ENCODE data around the gene ESRP2. TPM values are rescaled to one million over a fixed set of nuclear protein-coding genes. Genes with fewer than 3 reads are reported as not detected.

ESRP2 gene
- total RNA-seq, 1 donor from 2014 or later, result 5.4 TPM

DNA sequence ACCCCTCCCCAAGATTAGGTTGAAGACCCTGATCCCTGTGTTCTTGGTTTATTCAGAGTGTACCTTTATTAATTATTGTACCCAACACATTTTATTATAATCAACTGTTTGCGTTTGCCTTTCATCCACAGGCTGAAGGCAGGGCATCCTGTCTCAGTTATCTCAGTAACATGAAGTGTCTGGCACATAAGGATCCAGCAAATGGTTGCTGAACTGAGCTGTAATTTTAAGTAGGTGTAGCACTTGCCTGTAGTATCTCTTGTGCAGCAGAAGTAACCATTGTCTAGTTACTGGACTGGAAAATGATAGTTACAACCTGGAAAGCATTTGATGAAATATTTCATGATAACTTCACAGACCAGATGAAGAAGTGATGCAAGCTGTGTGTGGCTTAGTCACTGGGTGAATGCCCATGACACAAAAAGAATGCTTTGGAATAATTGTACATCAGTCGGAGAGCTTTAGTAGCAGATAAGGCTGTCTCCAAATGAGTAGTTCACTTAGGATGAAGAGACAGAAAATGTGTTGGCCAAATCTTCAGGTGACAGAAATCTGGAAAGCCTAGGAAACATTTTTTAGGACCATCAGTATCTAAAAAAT, 56.6 kb downstream of the ESRP2 start:
- no peak overlapping the region for H3K27ac ChIP-seq
- no peak overlapping the region for H3K4me2 ChIP-seq
- H3K36me3 ChIP-seq, result peaks cover 10% of the 10 kb centered on the region
- Mint-ChIP-seq H3K4me1 (no peaks in the 10 kb centered on the region), H3K27ac (no peak overlapping the region), H3K9me3 (no peaks in the 10 kb centered on the region), H3K4me3 (no peak overlapping the region), H3K27me3 (ENCODE audit: insufficient read depth, low read depth) (no peaks in the 10 kb centered on the region), H3K36me3 (peaks cover 32% of the 10 kb centered on the region)
- no peak overlapping the region for H3K4me3 ChIP-seq
- H3K27me3 ChIP-seq, result no peaks in the 10 kb centered on the region
- H3K9me3 ChIP-seq (ENCODE audit: low read depth), result no peaks in the 10 kb centered on the region
- H3K4me1 ChIP-seq, result no peaks in the 10 kb centered on the region
- no peaks in the 10 kb centered on the region for H4K20me1 ChIP-seq (ENCODE audit: low read depth)
- H3K79me2 ChIP-seq (ENCODE audit: low read depth), result no peaks in the 10 kb centered on the region
- no peak overlapping the region for H2AFZ ChIP-seq (replicated peaks)
- H3K9ac ChIP-seq, result no peak overlapping the region
- H3F3A ChIP-seq (ENCODE audit: low read depth), result no peaks in the 10 kb centered on the region
- DNase-seq (ENCODE audit: low spot score), result no peak
- TF ChIP-seq EZH2phosphoT487 (IDR thresholded peaks at IDR 0.05) (no peak), EZH2 (IDR thresholded peaks at IDR 0.05) (no peak)
- TF ChIP-seq, protein P1, sequence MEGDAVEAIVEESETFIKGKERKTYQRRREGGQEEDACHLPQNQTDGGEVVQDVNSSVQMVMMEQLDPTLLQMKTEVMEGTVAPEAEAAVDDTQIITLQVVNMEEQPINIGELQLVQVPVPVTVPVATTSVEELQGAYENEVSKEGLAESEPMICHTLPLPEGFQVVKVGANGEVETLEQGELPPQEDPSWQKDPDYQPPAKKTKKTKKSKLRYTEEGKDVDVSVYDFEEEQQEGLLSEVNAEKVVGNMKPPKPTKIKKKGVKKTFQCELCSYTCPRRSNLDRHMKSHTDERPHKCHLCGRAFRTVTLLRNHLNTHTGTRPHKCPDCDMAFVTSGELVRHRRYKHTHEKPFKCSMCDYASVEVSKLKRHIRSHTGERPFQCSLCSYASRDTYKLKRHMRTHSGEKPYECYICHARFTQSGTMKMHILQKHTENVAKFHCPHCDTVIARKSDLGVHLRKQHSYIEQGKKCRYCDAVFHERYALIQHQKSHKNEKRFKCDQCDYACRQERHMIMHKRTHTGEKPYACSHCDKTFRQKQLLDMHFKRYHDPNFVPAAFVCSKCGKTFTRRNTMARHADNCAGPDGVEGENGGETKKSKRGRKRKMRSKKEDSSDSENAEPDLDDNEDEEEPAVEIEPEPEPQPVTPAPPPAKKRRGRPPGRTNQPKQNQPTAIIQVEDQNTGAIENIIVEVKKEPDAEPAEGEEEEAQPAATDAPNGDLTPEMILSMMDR (IDR thresholded peaks at IDR 0.05), result no peak

Small RNA genes within 50 kb of the gene (microRNA-seq; reads per million reads assigned to microRNA genes)
- gene MIR6773, result not detected

Small RNA genes within 50 kb of the gene (small RNA-seq; reads per million reads assigned to genes)
- gene RF00554 (not detected), gene RNU6-1262P (not detected)

Other genes starting within 250 kb of the ESRP2 start
- not detected in 2 replicates for gene DPEP2, start 236.6 kb downstream of the ESRP2 start, total RNA-seq (ENCODE audit: low replicate concordance)
- not detected in 2 replicates for gene DPEP2NB, start 220.2 kb downstream of the ESRP2 start, total RNA-seq (ENCODE audit: low replicate concordance)
- gene DDX28, start 212.9 kb downstream of the ESRP2 start, total RNA-seq (ENCODE audit: low replicate concordance), result 7.3 and 17.0 TPM in 2 replicates
- gene DUS2, start 212.8 kb downstream of the ESRP2 start, total RNA-seq (ENCODE audit: low replicate concordance), result 22.7 and 22.9 TPM in 2 replicates
- 34.2 and 43.1 TPM in 2 replicates for gene NFATC3, start 150.8 kb downstream of the ESRP2 start, total RNA-seq (ENCODE audit: low replicate concordance)
- gene PLA2G15, start 9.2 kb upstream of the ESRP2 start, total RNA-seq (ENCODE audit: low replicate concordance), result 3.8 and 11.7 TPM in 2 replicates
- 5.6 and 13.7 TPM in 2 replicates for gene SLC7A6, start 28.4 kb upstream of the ESRP2 start, total RNA-seq (ENCODE audit: low replicate concordance)
- 18.7 and 18.8 TPM in 2 replicates for gene SLC7A6OS, start 74.8 kb upstream of the ESRP2 start, total RNA-seq (ENCODE audit: low replicate concordance)
- 70.2 and 79.7 TPM in 2 replicates for gene PRMT7, start 74.9 kb upstream of the ESRP2 start, total RNA-seq (ENCODE audit: low replicate concordance)
- 1.4 TPM in 1 of 2 replicates, not detected in the other for gene SMPD3, start 212.4 kb upstream of the ESRP2 start, total RNA-seq (ENCODE audit: low replicate concordance)